ENCODE results near the gene FGF11. TPM values are rescaled to one million over a fixed set of nuclear protein-coding genes. Genes with fewer than 3 reads are reported as not detected.
"Not testable (repeated sequence)": the region's sequence is repeated elsewhere in the genome, so short reads cannot be mapped to it uniquely, and the experiment has no call there.

Gene FGF11
- polyA plus RNA-seq, 2 of the 4 experiments (the other 2 are of a cell fraction), result 1.4 to 1.8 TPM

- TF ChIP-seq EHF (CRISPR knock-in tag; IDR thresholded peaks at IDR 0.05) (no peak), MAFK (IDR thresholded peaks at IDR 0.05; ENCODE audit: partially characterized antibody) (no peak)
Measured at GRCh38 chr17:7468804-7469389, 29.6 kb downstream of the FGF11 start (continued).

GRCh38 chr17:7469843-7470242 is 30.5 kb downstream of the FGF11 start:
- TF ChIP-seq CEBPB (IDR thresholded peaks at IDR 0.05), result peak in 1 of 2 experiments; percentile 34; a peak in 2 of 4 replicates
- CTCF ChIA-PET, result interaction anchor here (1.1 to 30.1 kb wide), 8 partner anchors 10 to 219 kb away, joined by 3 to 342 read pairs (median 4); partner anchors contain the start of genes CHRNB1, FGF11, TMEM102 and WRAP53
- H3K4me3 ChIP-seq; FAIRE-seq; ATAC-seq; H3K27ac ChIP-seq; DNase-seq (ENCODE audit: low read depth in 1 of 2, low spot score in 1 of 2); H3K9me3 ChIP-seq; H3K4me2 ChIP-seq: not testable (repeated sequence)
- 94% methylated on average over 12 of the region's 12 CpGs for WGBS (ENCODE audit: missing lambda C conversion rate)
- POLR2A ChIA-PET, result interaction anchor here (2.3 kb wide), 1 partner anchor 14 kb away, joined by 8 read pairs; the partner anchor contains the start of gene POLR2A
- peaks cover 24% of the 10 kb centered on the region for H3K4me1 ChIP-seq

GRCh38 chr17:7470457-7470973 is 31.2 kb downstream of the FGF11 start:
- DNase-seq (ENCODE audit: low read depth in 1 of 2, low spot score in 1 of 2); ATAC-seq; FAIRE-seq; H3K4me2 ChIP-seq; H3K9me3 ChIP-seq; H3K27ac ChIP-seq; H3K4me3 ChIP-seq: not testable (repeated sequence)
- peaks cover 24% of the 10 kb centered on the region for H3K4me1 ChIP-seq
- CTCF ChIA-PET, result interaction anchor here (0.7 to 30.1 kb wide), 8 partner anchors 10 to 218 kb away, joined by 3 to 342 read pairs (median 4); partner anchors contain the start of genes CHRNB1, FGF11, TMEM102 and WRAP53
- 92% methylated on average over 8 of the region's 8 CpGs for WGBS (ENCODE audit: missing lambda C conversion rate)
- POLR2A ChIA-PET, result interaction anchor here (2.3 kb wide), 1 partner anchor 14 kb away, joined by 8 read pairs; the partner anchor contains the start of gene POLR2A

GRCh38 chr17:7471729-7472128 is 32.4 kb downstream of the FGF11 start:
- H3K4me2 ChIP-seq, result no peak overlapping the region
- H3K4me3 ChIP-seq, result no peak overlapping the region
- H3K9me3 ChIP-seq, result no peaks in the 10 kb centered on the region
- ATAC-seq, result no peak
- ChIA-PET CTCF (interaction anchor here (1.1 to 30.1 kb wide), 3 partner anchors 10 to 89 kb away, joined by 3 to 342 read pairs (median 13); partner anchors contain the start of genes CHRNB1, FGF11 and TMEM102), POLR2A (interaction anchor here (2.3 kb wide), 1 partner anchor 12 kb away, joined by 8 read pairs; the partner anchor contains the start of gene POLR2A)
- TF ChIP-seq PBX3 (IDR thresholded peaks at IDR 0.05) (no peak), NPAS2 (CRISPR knock-in tag; IDR thresholded peaks at IDR 0.05; ENCODE audit: borderline replicate concordance) (no peak), E2F6 (IDR thresholded peaks at IDR 0.05; ENCODE audit: borderline replicate concordance, low read depth) (no peak), USF2 (IDR thresholded peaks at IDR 0.05) (no peak), HES2 (IDR thresholded peaks at IDR 0.05) (no peak), FOSB (CRISPR knock-in tag; IDR thresholded peaks at IDR 0.05) (no peak), HOXA7 (CRISPR knock-in tag; IDR thresholded peaks at IDR 0.05) (no peak), MAX (IDR thresholded peaks at IDR 0.05) (no peak)
- FAIRE-seq, result no peak
- WGBS (ENCODE audit: missing lambda C conversion rate), result 92% methylated on average over 2 of the region's 2 CpGs
- H3K4me1 ChIP-seq, result peaks cover 28% of the 10 kb centered on the region
- 0 out of 6 replicates have a peak overlapping the region, but pooled peaks of 1 of the 2 experiments have one; percentile 1 for H3K27ac ChIP-seq
- no peak for DNase-seq (ENCODE audit: low read depth in 1 of 2, low spot score in 1 of 2)

GRCh38 chr17:7474767-7475166 is 35.5 kb downstream of the FGF11 start:
- ChIA-PET POLR2A (interaction anchor here (1.7 kb wide), 1 partner anchor 10 kb away, joined by 10 read pairs; the partner anchor contains the start of gene POLR2A), CTCF (interaction anchor here (1.5 to 3.6 kb wide), 6 partner anchors 13 to 119 kb away, joined by 3 to 33 read pairs (median 10); no protein-coding TSS in a partner anchor)
- not testable (repeated sequence) for DNase-seq (ENCODE audit: low read depth in 1 of 2, low spot score in 1 of 2); H3K4me3 ChIP-seq; H3K27ac ChIP-seq; H3K9me3 ChIP-seq; ATAC-seq; H3K4me2 ChIP-seq; FAIRE-seq
- H3K4me1 ChIP-seq, result peaks cover 26% of the 10 kb centered on the region
- 95% methylated on average over 8 of the region's 8 CpGs for WGBS (ENCODE audit: missing lambda C conversion rate)
